Pancreas (tissue), 10 donors: Measurements from ENCODE around the gene KAZN. TPM values are rescaled to one million over a fixed set of nuclear protein-coding genes. Genes with fewer than 3 reads are reported as not detected.

Experiments
- ATAC-seq, 4 donors: fragments of 200-7000 bp; cut with Tn5 transposase; one replicate each; pipeline versions ENCODE4 v1.8.0 to v1.9.1; 2020; ENCODE audit warnings: mild to moderate bottlenecking in 4 of 4, moderate library complexity in 4 of 4
- DNase-seq, 6 donors: peaks; one replicate each; pipeline ENCODE4 v3.0.0-alpha.2; 2020
- FAIRE-seq: peaks from 2 replicates; lab custom pipeline; 2012; peaks lifted over from hg19 to GRCh38; lab: Jason Lieb, UNC
- H3K27ac ChIP-seq, 4 donors: fragments of 200-600 bp; sonication (generic); 1 replicate in 3 of 4; 2 replicates in 1 of 4; pipeline versions ENCODE4 v1.5.0 to v1.8.0; 2020
- H3K27me3 ChIP-seq, 4 donors: fragments of 200-600 bp; one replicate each; pipeline ENCODE4 v1.8.0; 2021
- H3K36me3 ChIP-seq, 3 donors: fragments of 200-600 bp; sonication (generic) in 1 of 3; one replicate each; pipeline versions ENCODE4 v1.5.0 to v1.8.0; 2020 to 2021
- H3K4me1 ChIP-seq, 3 donors: fragments of 200-600 bp; one replicate each; pipeline ENCODE4 v1.8.0; 2021
- H3K4me3 ChIP-seq, 4 donors: fragments of 200-600 bp; sonication (generic) in 2 of 4; one replicate each; pipeline versions ENCODE4 v1.5.0 to v1.8.0; 2020 to 2021
- H3K9me3 ChIP-seq, 4 donors: fragments of 200-600 bp; one replicate each; pipeline ENCODE4 v1.8.0; 2021
- WGBS, 2 donors: extraction: QIAGEN DNeasy Blood & Tissue Kit; methylation state at CpG; one replicate each; pipeline ENCODE4 v1.1.7; 2013; 5-methylcytosine and 5-hydroxymethylcytosine counted together
- intact Hi-C, 3 donors: fragments of 100-400 bp; cut with DNase I; formaldehyde crosslinking; loops; one replicate each; pipeline versions ENCODE4 v1.11.1 to v1.14.2; 2022
- polyA plus RNA-seq, 2 donors: library from polyadenylated mRNA; stranded (reverse); fragments of 200-250 nt; gene quantifications; one replicate each; pipeline ENCODE4 v1.2.3, GENCODE V29; 2013
- total RNA-seq, 6 donors: library from RNA; stranded (reverse); fragmentation: NEBNext Ultra II Directional in 4 of 6; extraction: Animal tissue kit (Norgen Biotek cat#: 25700) in 4 of 6; gene quantifications; one replicate each; pipeline versions ENCODE4 v1.2.1 to v1.2.4, GENCODE V29; 2021 to 2023
- TF ChIP-seq, protein P1 (sequence below), 4 donors: fragments of 200-600 bp; sonication (generic) in 3 of 4; IDR thresholded peaks; one replicate each; pipeline versions ENCODE4 v1.5.0 to v1.8.0; 2021; ENCODE audit warnings: antibody characterized with exemption in 4 of 4
- donor health status: healthy with polysubstance abuse.
- donor health status: DM: no; HTN: no; CAD: no; lungs with moderate emphysema.
- donor health status: DM: no; HTN: no; CAD: no.
- donor health status: control.
- donor health status: control.
- donor health status: Bipolar disorder and iron deficiency.
- donor health status: DM: yes; HTN: yes; CAD: no.
- donor health status: DM: no; HTN: no; CAD: no.
- donor health status: DM: no; HTN: no; CAD: no.
- donor health status: DM: yes; HTN: yes; CAD: no.

KAZN gene
- total and polyA plus RNA-seq, 8 donors, result 2.4 to 6.0 (median 4.1) TPM

GRCh38 chr1:14710331-14710730 lies 111.8 kb downstream of the KAZN start:
- Histone ChIP-seq H3K9me3 (no peaks in the 10 kb centered on the region), H3K36me3 (no peaks in the 10 kb centered on the region), H3K27me3 (no peaks in the 10 kb centered on the region), H3K4me3 (no peak overlapping the region), H3K4me1 (no peaks in the 10 kb centered on the region), H3K27ac (no peak overlapping the region)
- DNase-seq (no peak), FAIRE-seq (no peak), ATAC-seq (no peak)
- WGBS, 2 donors, result 86% methylated on average over 6 of the region's 6 CpGs
- TF ChIP-seq, protein P1, sequence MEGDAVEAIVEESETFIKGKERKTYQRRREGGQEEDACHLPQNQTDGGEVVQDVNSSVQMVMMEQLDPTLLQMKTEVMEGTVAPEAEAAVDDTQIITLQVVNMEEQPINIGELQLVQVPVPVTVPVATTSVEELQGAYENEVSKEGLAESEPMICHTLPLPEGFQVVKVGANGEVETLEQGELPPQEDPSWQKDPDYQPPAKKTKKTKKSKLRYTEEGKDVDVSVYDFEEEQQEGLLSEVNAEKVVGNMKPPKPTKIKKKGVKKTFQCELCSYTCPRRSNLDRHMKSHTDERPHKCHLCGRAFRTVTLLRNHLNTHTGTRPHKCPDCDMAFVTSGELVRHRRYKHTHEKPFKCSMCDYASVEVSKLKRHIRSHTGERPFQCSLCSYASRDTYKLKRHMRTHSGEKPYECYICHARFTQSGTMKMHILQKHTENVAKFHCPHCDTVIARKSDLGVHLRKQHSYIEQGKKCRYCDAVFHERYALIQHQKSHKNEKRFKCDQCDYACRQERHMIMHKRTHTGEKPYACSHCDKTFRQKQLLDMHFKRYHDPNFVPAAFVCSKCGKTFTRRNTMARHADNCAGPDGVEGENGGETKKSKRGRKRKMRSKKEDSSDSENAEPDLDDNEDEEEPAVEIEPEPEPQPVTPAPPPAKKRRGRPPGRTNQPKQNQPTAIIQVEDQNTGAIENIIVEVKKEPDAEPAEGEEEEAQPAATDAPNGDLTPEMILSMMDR (IDR thresholded peaks at IDR 0.05), result no peak
- intact Hi-C loops, result no loop called here

- no peak overlapping the region for H3K27ac ChIP-seq
- H3K36me3 ChIP-seq, result no peaks in the 10 kb centered on the region
- no peaks in the 10 kb centered on the region for H3K27me3 ChIP-seq
- intact Hi-C loops, result no loop called here
- TF ChIP-seq, protein P1 (IDR thresholded peaks at IDR 0.05), result no peak
- ATAC-seq, result no peak
- 69 to 78% methylated on average over 2 of the region's 2 CpGs for WGBS, 2 donors
- H3K4me1 ChIP-seq, result no peaks in the 10 kb centered on the region
- no peak overlapping the region for H3K4me3 ChIP-seq
- DNase-seq, result no peak
- no peaks in the 10 kb centered on the region for H3K9me3 ChIP-seq
- no peak for FAIRE-seq
Measured at GRCh38 chr1:14712136-14712535, 113.7 kb downstream of the KAZN start.

DNA sequence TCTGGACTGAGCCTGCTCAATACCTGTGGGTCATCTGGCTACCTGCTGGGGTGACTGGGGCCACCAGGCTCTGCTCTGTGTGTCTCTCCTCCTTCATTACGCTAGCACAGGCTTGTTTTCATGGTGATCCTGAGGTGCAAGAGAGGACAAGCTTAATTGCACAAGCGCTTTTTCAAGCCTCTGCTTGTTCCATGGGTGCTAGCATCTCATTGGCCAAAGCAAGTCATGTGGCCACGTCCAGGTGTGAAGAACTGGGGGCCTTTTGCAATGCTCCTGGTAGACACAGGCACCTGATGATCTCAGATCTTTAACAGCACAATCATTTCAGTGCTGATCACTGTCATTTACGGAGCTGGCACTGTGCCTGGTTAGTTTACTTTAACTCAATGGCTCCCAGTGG lies 114.6 kb downstream of the KAZN start:
- Histone ChIP-seq H3K36me3 (no peaks in the 10 kb centered on the region), H3K4me3 (no peak overlapping the region), H3K9me3 (no peaks in the 10 kb centered on the region), H3K4me1 (no peaks in the 10 kb centered on the region), H3K27ac (no peak overlapping the region), H3K27me3 (no peaks in the 10 kb centered on the region)
- WGBS, 2 donors, result 56 to 65% methylated on average over 4 of the region's 4 CpGs
- TF ChIP-seq, protein P1 (IDR thresholded peaks at IDR 0.05), result no peak
- DNase-seq, result no peak
- no peak for FAIRE-seq
- no peak for ATAC-seq
- intact Hi-C loops, result no loop called here

DNA sequence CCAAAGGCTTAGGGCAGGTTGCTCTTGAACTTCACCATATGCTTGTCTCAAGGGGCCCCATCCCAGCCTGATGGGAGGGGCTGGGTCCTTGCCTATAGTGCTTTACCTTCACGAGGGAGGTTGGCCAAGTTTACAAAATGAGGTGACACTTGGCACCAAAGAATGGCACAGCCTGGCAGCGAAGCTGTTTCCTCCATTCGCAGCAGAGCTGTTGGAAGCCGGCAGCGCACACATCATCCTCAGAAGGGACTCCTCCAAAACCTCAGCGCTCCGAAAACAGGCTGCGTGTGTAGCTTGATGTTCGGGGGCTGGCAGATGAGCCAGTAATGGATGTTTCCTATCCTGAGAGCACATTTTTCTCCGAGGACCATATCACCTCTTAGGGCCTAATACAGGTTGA lies 116.8 kb downstream of the KAZN start:
- H3K4me1 ChIP-seq, result no peaks in the 10 kb centered on the region
- TF ChIP-seq, protein P1 (IDR thresholded peaks at IDR 0.05), result no peak
- WGBS, 2 donors, result 75 to 89% methylated on average over 10 of the region's 10 CpGs
- H3K36me3 ChIP-seq, result no peaks in the 10 kb centered on the region
- ATAC-seq (no peak), FAIRE-seq (no peak), DNase-seq (no peak)
- H3K27ac ChIP-seq, result no peak overlapping the region
- intact Hi-C loops, result no loop called here
- H3K4me3 ChIP-seq, result no peak overlapping the region
- H3K9me3 ChIP-seq, result no peaks in the 10 kb centered on the region
- no peaks in the 10 kb centered on the region for H3K27me3 ChIP-seq

DNA sequence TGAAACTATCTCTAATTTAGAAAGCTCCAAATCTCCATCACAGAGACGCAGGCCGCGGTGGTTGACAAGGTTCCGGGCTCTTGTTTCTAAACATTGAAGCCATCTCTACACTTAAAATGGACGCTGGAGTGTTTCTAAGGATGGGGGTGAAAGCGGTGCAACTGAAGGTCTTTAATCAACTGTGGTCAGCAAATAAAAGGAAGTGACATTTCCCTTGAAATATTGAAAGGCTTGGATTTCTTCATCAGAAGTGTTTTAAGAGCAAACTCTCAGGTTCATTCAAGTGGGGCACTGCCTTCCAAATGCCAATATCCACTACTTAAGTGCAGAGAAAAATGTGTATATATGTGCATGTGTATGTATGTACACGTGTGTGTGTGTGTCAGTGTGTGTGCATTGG lies 117.3 kb downstream of the KAZN start:
- no peak overlapping the region for H3K27ac ChIP-seq
- no peaks in the 10 kb centered on the region for H3K9me3 ChIP-seq
- H3K27me3 ChIP-seq, result no peaks in the 10 kb centered on the region
- intact Hi-C loops, result no loop called here
- WGBS, 2 donors, result 70% methylated on average over 7 of the region's 7 CpGs
- no peaks in the 10 kb centered on the region for H3K4me1 ChIP-seq
- DNase-seq (no peak), ATAC-seq (no peak), FAIRE-seq (no peak)
- H3K36me3 ChIP-seq, result no peaks in the 10 kb centered on the region
- H3K4me3 ChIP-seq, result no peak overlapping the region
- TF ChIP-seq, protein P1 (IDR thresholded peaks at IDR 0.05), result no peak
